Heart left ventricle (tissue), 16 donors: ENCODE data around the gene ECSCR. TPM values are rescaled to one million over a fixed set of nuclear protein-coding genes. Genes with fewer than 3 reads are reported as not detected.
A peak's percentile ranks its signal among the peaks of the same experiment; 100 is the strongest.

Experiments used
- ATAC-seq, 4 donors: fragments of 200-7000 bp; cut with Tn5 transposase; one replicate each; pipeline ENCODE4 v1.9.1; 2020 to 2022; ENCODE audit warnings: moderate library complexity in 4 of 4, mild to moderate bottlenecking in 3 of 4, moderate number of reproducible peaks in 1 of 4
- DNase-seq, 5 donors: peaks; one replicate each; pipeline ENCODE4 v3.0.0-alpha.2; 2020
- H3K27ac ChIP-seq, 12 donors: fragments of 200-600 bp; sonication (generic) in 4 of 12; one replicate each; pipeline versions ENCODE4 v1.5.0 to v1.8.0; 2016 to 2022; ENCODE audit warnings: mild to moderate bottlenecking in 2 of 12
- H3K27me3 ChIP-seq, 9 donors: fragments of 200-600 bp; sonication (generic) in 2 of 9; one replicate each; pipeline versions ENCODE4 v1.5.1 to v1.8.0; 2016 to 2022; ENCODE audit warnings: mild to moderate bottlenecking in 3 of 9
- H3K36me3 ChIP-seq, 9 donors: fragments of 200-600 bp; sonication (generic) in 2 of 9; one replicate each; pipeline versions ENCODE4 v1.5.0 to v1.8.0; 2018 to 2022; ENCODE audit warnings: mild to moderate bottlenecking in 2 of 9
- H3K4me1 ChIP-seq, 12 donors: fragments of 200-600 bp; sonication (generic) in 4 of 12; one replicate each; pipeline versions ENCODE4 v1.5.0 to v1.8.0; 2016 to 2022; ENCODE audit warnings: mild to moderate bottlenecking in 3 of 12
- H3K4me3 ChIP-seq, 12 donors: fragments of 200-600 bp; sonication (generic) in 4 of 12; one replicate each; pipeline versions ENCODE4 v1.5.0 to v1.8.0; 2017 to 2022; ENCODE audit warnings: mild to moderate bottlenecking in 9 of 12, moderate library complexity in 4 of 12
- H3K9me3 ChIP-seq, 12 donors: fragments of 200-600 bp; sonication (generic) in 4 of 12; one replicate each; pipeline versions ENCODE4 v1.5.0 to v1.8.0; 2016 to 2022; ENCODE audit warnings: mild to moderate bottlenecking in 1 of 12
- POLR2A ChIP-seq, 2 donors: fragments of 450-650 bp; IDR thresholded peaks; one replicate each; pipeline ENCODE4 v1.6.1; 2017; ENCODE audit warnings: antibody characterized with exemption in 2 of 2, mild to moderate bottlenecking in 2 of 2, moderate library complexity in 2 of 2
- WGBS, 4 donors: extraction: QIAGEN DNeasy Blood & Tissue Kit in 2 of 4; methylation state at CpG; one replicate each; pipeline versions ENCODE4 v1.1.5 to v1.1.7; 2013 to 2018; 5-methylcytosine and 5-hydroxymethylcytosine counted together
- intact Hi-C, 10 donors: fragments of 100-400 bp; cut with DNase I; formaldehyde crosslinking; loops; one replicate each; pipeline versions ENCODE4 v1.11.1 to v1.14.2; 2022
- polyA plus RNA-seq, 2 donors: library from polyadenylated mRNA; stranded (reverse); fragments of 200-250 nt; gene quantifications; one replicate each; pipeline ENCODE4 v1.2.3, GENCODE V29; 2013
- total RNA-seq, 9 donors: library from RNA; depleted of rRNA in 2 of 9; stranded (reverse); fragments of >200 nt in 2 of 9; fragmentation: NEBNext Ultra II Directional in 3 of 9; extraction: Animal tissue kit (Norgen Biotek cat#: 25700) in 3 of 9; gene quantifications; one replicate each; pipeline versions ENCODE4 v1.1.0 to v1.2.4, GENCODE V29; 2016 to 2023
- TF ChIP-seq, protein P1 (sequence below), 12 donors: fragments of 200-600 bp; sonication (generic) in 4 of 12; IDR thresholded peaks; one replicate each; pipeline versions ENCODE4 v1.5.0 to v1.8.0; 2018 to 2022; ENCODE audit warnings: antibody characterized with exemption in 12 of 12, mild to moderate bottlenecking in 5 of 12
- donor health status: ischemic (EF 13 %, LVEDD 7.1; RV severe dilation, severe dysfunction).
- donor health status: healthy with polysubstance abuse.
- donor health status: DM: no; HTN: yes; CAD: no.
- donor health status: DM: no; HTN: no; CAD: no.
- donor health status: ischemic (EF 25% LVEDD 6.9; RV normal size, moderate dysfunction).
- donor health status: ischemic (EF 25% LVEDD 5.7; RV mildly dilated, moderate dysfunction).
- donor health status: healthy.
- donor health status: DM: yes; HTN: yes; CAD: no.
- donor health status: ischemic (EF 35%, LVEDD 5.7; RV mildly dilated, moderate dysfunction).
- donor health status: nonischemic (EF 11% LVEDD 7.7; RV severe dilation, severe dysfunction).
- donor health status: DM: yes; HTN: yes; CAD: no.
- donor health status: PGD.
- donor health status: ischemic (EF 29% LVEDD 5.4; RV normal size, mild dysfunction).
- donor health status: nonischemic (EF 23%, LVEDD 6.1; RV moderate dilation, normal function).

The ECSCR gene
- total and polyA plus RNA-seq, 11 donors = 13.4 to 59.3 (median 21.3) TPM

DNA sequence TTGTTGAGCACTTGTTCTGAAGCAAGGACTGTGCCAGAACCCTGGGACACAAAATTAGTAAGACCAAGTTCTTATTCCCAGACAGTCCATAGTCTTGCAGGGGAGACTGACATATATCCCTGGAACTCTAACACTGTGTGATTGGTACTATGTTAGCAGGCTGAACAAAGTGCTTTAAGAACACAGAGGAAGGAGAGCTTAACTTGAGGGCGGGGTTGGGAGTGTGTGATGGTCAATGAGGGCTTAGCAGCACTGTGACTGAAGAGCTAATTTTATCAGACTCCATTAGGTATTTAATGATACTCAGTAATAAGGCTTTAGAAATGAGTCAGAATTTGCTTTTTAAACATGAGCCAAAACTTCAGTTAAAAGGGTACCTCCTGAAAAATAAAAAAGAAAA is 43.8 kb downstream of the ECSCR start:
- peak overlapping the region; percentile 81 to 96 (median 91) for H3K27ac ChIP-seq
- H3K4me1 ChIP-seq = peaks cover 18 to 74% (median 62%) of the 10 kb centered on the region in 12 donors
- no peak overlapping the region for H3K4me3 ChIP-seq
- intact Hi-C loops = no loop called here
- H3K27me3 ChIP-seq = no peaks in the 10 kb centered on the region
- DNase-seq (peak in 2 of 5 donors; percentile 46 to 47), ATAC-seq (peak; percentile 60 to 69 (median 66))
- 32 to 38% (median 36%) methylated on average over 1 of the region's 1 CpG for WGBS, 4 donors
- no peaks in the 10 kb centered on the region for H3K9me3 ChIP-seq
- H3K36me3 ChIP-seq = peaks cover 0 to 49% (median 38%) of the 10 kb centered on the region in 9 donors
- TF ChIP-seq POLR2A (IDR thresholded peaks at IDR 0.05) = no peak
- TF ChIP-seq, protein P1, sequence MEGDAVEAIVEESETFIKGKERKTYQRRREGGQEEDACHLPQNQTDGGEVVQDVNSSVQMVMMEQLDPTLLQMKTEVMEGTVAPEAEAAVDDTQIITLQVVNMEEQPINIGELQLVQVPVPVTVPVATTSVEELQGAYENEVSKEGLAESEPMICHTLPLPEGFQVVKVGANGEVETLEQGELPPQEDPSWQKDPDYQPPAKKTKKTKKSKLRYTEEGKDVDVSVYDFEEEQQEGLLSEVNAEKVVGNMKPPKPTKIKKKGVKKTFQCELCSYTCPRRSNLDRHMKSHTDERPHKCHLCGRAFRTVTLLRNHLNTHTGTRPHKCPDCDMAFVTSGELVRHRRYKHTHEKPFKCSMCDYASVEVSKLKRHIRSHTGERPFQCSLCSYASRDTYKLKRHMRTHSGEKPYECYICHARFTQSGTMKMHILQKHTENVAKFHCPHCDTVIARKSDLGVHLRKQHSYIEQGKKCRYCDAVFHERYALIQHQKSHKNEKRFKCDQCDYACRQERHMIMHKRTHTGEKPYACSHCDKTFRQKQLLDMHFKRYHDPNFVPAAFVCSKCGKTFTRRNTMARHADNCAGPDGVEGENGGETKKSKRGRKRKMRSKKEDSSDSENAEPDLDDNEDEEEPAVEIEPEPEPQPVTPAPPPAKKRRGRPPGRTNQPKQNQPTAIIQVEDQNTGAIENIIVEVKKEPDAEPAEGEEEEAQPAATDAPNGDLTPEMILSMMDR (IDR thresholded peaks at IDR 0.05) = no peak

DNA sequence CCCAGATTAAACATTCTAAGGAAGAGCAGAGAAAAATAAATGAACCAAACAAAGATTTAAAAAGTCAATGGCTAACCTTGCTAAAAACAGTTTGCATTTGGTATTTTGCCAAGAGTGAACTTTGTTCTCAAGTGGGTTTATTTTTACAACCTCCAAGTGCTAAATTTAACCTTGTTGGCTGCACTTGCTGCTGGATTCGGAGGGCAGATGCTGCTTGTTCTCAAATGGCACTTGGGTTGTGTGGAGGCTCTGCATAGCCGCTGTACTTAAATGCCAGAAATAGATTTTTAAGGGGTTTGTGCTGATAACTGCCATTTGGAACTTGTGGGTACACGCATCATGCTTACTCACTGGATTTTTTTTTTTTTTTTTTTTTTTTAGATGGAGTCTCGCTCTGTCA is 45.3 kb downstream of the ECSCR start:
- Histone ChIP-seq H3K4me3 (no peak overlapping the region), H3K9me3 (no peaks in the 10 kb centered on the region), H3K4me1 (peaks cover 18 to 73% (median 63%) of the 10 kb centered on the region in 12 donors), H3K27ac (peak overlapping the region; percentile 81 to 96 (median 91)), H3K36me3 (peaks cover 0 to 53% (median 39%) of the 10 kb centered on the region in 9 donors), H3K27me3 (no peaks in the 10 kb centered on the region)
- peak in 4 of 5 donors; percentile 73 to 82 (median 78) for DNase-seq
- peak; percentile 63 to 73 (median 70) for ATAC-seq
- WGBS, 4 donors = 27 to 37% (median 32%) methylated on average over 4 of the region's 4 CpGs
- intact Hi-C loops = loop anchor here in 2 of 10 donors (1.0 to 2.0 kb wide), 2 partner anchors 22 kb away; partner anchors contain the start of gene PROB1 (in 2 of the 2)
- TF ChIP-seq, protein P1 (IDR thresholded peaks at IDR 0.05) = no peak
- TF ChIP-seq POLR2A (IDR thresholded peaks at IDR 0.05) = no peak

DNA sequence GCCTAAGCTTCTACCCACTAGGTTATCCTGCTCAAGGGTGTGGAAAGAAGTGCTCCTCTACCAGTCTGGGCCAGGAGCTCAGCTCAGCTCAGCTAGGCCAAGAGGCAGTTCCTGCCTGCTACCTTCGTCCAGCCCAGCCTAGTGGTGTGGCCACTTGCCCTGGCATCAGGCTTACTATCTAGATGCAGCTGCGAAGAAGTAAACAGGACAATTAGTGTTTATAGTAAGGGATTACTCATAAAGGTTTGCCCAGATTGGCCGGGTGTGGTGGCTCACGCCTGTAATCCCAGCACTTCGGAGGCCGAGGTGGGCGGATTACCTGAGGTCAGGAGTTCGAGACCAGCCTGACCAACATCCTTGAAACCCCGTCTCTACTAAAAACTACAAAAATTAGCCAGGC is 45.9 kb downstream of the ECSCR start:
- Histone ChIP-seq H3K4me3 (no peak overlapping the region), H3K27ac (peak overlapping the region; percentile 79 to 96 (median 86)), H3K4me1 (peaks cover 18 to 73% (median 63%) of the 10 kb centered on the region in 12 donors), H3K9me3 (no peaks in the 10 kb centered on the region), H3K36me3 (peaks cover 0 to 56% (median 35%) of the 10 kb centered on the region in 9 donors), H3K27me3 (no peaks in the 10 kb centered on the region)
- TF ChIP-seq, protein P1 (IDR thresholded peaks at IDR 0.05) = no peak
- TF ChIP-seq POLR2A (IDR thresholded peaks at IDR 0.05) = no peak
- intact Hi-C loops = loop anchor here in 2 of 10 donors (1.0 to 2.0 kb wide), 2 partner anchors 21 to 22 kb away; partner anchors contain the start of gene PROB1 (in 2 of the 2)
- DNase-seq = no peak
- WGBS, 4 donors = 66 to 77% (median 68%) methylated on average over 8 to 9 of the region's 9 CpGs
- ATAC-seq = no peak

DNA sequence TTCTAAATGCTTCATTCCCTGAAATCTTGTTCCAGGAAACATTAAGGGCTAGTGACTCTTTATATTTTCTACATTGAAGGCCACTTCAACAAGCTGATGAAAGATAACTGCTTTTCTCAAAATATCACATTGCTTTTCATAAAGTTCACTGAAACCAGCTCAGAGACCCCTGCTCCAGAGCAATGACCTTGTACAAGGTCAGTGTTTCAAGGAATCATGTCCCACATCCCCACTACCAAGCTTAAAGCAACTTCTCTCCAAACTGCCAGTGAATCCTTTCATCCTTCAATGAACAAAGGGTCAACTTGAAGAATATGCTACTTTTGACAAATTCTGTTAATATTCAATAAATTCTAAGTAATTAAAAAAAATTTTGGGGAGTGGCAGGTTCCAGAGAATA is 46.7 kb downstream of the ECSCR start:
- peaks cover 18 to 74% (median 63%) of the 10 kb centered on the region in 12 donors for H3K4me1 ChIP-seq
- no peak for TF ChIP-seq POLR2A (IDR thresholded peaks at IDR 0.05)
- TF ChIP-seq, protein P1 (IDR thresholded peaks at IDR 0.05) = no peak
- H3K27me3 ChIP-seq = no peaks in the 10 kb centered on the region
- intact Hi-C loops = loop anchor here in 2 of 10 donors (2.0 kb wide), 1 partner anchor 21 kb away; the partner anchor contains the start of gene PROB1 (in 2 of the 2)
- ATAC-seq (no peak), DNase-seq (no peak)
- no peak overlapping the region for H3K4me3 ChIP-seq
- no peaks in the 10 kb centered on the region for H3K9me3 ChIP-seq
- peaks cover 0 to 56% (median 29%) of the 10 kb centered on the region in 9 donors for H3K36me3 ChIP-seq
- H3K27ac ChIP-seq = peak overlapping the region; percentile 79 to 96 (median 86)
